GM23338 (cell line): Measurements from ENCODE around the gene KCNK1. TPM values are rescaled to one million over a fixed set of nuclear protein-coding genes. Genes with fewer than 3 reads are reported as not detected.

Experiments
- ATAC-seq: fragments of 200-7000 bp; cut with Tn5 transposase; 3 replicates; pipeline ENCODE4 v1.9.1; 2020
- DNase-seq: peaks from one replicate; pipeline ENCODE4 v3.0.0-alpha.2; 2015; ENCODE audit warnings: low spot score
- H2AFZ ChIP-seq: fragments of 200-600 bp; sonication (generic); 2 replicates; pipeline ENCODE4 v1.8.0; 2016; ENCODE audit warnings: antibody characterized with exemption, mild to moderate bottlenecking, moderate library complexity
- H3F3A ChIP-seq: fragments of 200-600 bp; sonication (generic); replicated peaks from 2 replicates; pipeline ENCODE4 v1.8.0; 2017; ENCODE audit warnings: antibody characterized with exemption, mixed run types, low read depth
- H3K27ac ChIP-seq: fragments of 200-600 bp; sonication (generic); 2 replicates; pipeline ENCODE4 v1.6.1; 2016; ENCODE audit warnings: low read depth
- H3K27me3 ChIP-seq: fragments of 200-600 bp; sonication (generic); 2 replicates; pipeline ENCODE4 v1.8.0; 2016; ENCODE audit warnings: mild to moderate bottlenecking, mixed run types, moderate library complexity; ENCODE audit not compliant: insufficient read depth
- H3K36me3 ChIP-seq: fragments of 200-600 bp; sonication (generic); 2 replicates; pipeline ENCODE4 v1.8.0; 2016; ENCODE audit warnings: mild to moderate bottlenecking; ENCODE audit not compliant: insufficient read depth
- H3K4me1 ChIP-seq: fragments of 200-600 bp; sonication (generic); 2 replicates; pipeline ENCODE4 v1.8.0; 2016; ENCODE audit warnings: mild to moderate bottlenecking, moderate library complexity; ENCODE audit not compliant: insufficient read depth
- H3K4me2 ChIP-seq: fragments of 200-600 bp; sonication (generic); 2 replicates; pipeline ENCODE4 v1.7.1; 2017; ENCODE audit warnings: mixed run types
- H3K4me3 ChIP-seq: fragments of 200-600 bp; sonication (generic); 2 replicates; pipeline ENCODE4 v1.6.1; 2016; ENCODE audit warnings: mixed run types
- H3K79me2 ChIP-seq: fragments of 200-600 bp; sonication (generic); replicated peaks from 2 replicates; pipeline ENCODE4 v1.8.0; 2017; ENCODE audit warnings: mild to moderate bottlenecking; ENCODE audit not compliant: insufficient read depth
- H3K9me2 ChIP-seq: fragments of 200-600 bp; sonication (generic); 2 replicates; pipeline ENCODE4 v1.8.0; 2017; ENCODE audit not compliant: insufficient read depth
- H4K20me1 ChIP-seq: fragments of 200-600 bp; sonication (generic); replicated peaks from 2 replicates; pipeline ENCODE4 v1.8.0; 2017; ENCODE audit warnings: mild to moderate bottlenecking; ENCODE audit not compliant: insufficient read depth
- H3K27ac Mint-ChIP-seq: 2 replicates; pipeline ENCODE4 v1.8.0; 2020; ENCODE audit warnings: inconsistent platforms, mild to moderate bottlenecking, moderate library complexity, mixed read lengths
- H3K27me3 Mint-ChIP-seq: 3 replicates; pipeline ENCODE4 v1.8.0; 2022; ENCODE audit warnings: low read depth, mild to moderate bottlenecking, moderate library complexity, mixed read lengths, inconsistent platforms; ENCODE audit not compliant: insufficient read depth, poor library complexity
- H3K36me3 Mint-ChIP-seq: 3 replicates; pipeline ENCODE4 v1.8.0; 2021; ENCODE audit warnings: low read depth, mild to moderate bottlenecking, inconsistent platforms, moderate library complexity, mixed read lengths
- H3K4me1 Mint-ChIP-seq: 3 replicates; pipeline ENCODE4 v1.8.0; 2020; ENCODE audit warnings: mild to moderate bottlenecking, inconsistent platforms, mixed read lengths
- H3K4me3 Mint-ChIP-seq: 3 replicates; pipeline ENCODE4 v1.8.0; 2021; ENCODE audit warnings: moderate library complexity, mild to moderate bottlenecking, inconsistent platforms, mixed read lengths
- H3K9me3 Mint-ChIP-seq: 3 replicates; pipeline ENCODE4 v1.8.0; 2020; ENCODE audit warnings: moderate library complexity, mild to moderate bottlenecking, inconsistent platforms, mixed read lengths
- CREB1 ChIP-seq: fragments of 250-450 bp; sonication (Bioruptor Pico); IDR thresholded peaks from 2 replicates; pipeline ENCODE4 v1.5.0; 2020; ENCODE audit warnings: low read depth, mild to moderate bottlenecking, moderate library complexity
- EZH2 ChIP-seq: fragments of 200-600 bp; sonication (generic); IDR thresholded peaks from one replicate; pipeline ENCODE4 v1.8.0; 2017; ENCODE audit warnings: antibody characterized with exemption, mild to moderate bottlenecking, low read depth; ENCODE audit not compliant: unreplicated experiment
- EZH2phosphoT487 ChIP-seq: fragments of 200-600 bp; sonication (generic); IDR thresholded peaks from one replicate; pipeline ENCODE4 v1.8.1; 2018; ENCODE audit warnings: antibody characterized with exemption; ENCODE audit not compliant: unreplicated experiment
- JUNB ChIP-seq: IDR thresholded peaks from one replicate; pipeline ENCODE4 v1.6.1; 2016; ENCODE audit warnings: antibody characterized with exemption; ENCODE audit not compliant: unreplicated experiment
- NANOG ChIP-seq: IDR thresholded peaks from 2 replicates; pipeline ENCODE4 v1.6.1; 2016; ENCODE audit warnings: antibody characterized with exemption, borderline replicate concordance
- POLR2AphosphoS5 ChIP-seq: IDR thresholded peaks from 2 replicates; pipeline ENCODE4 v1.6.1; 2016; ENCODE audit warnings: antibody characterized with exemption, low read depth
- STAT1 ChIP-seq: IDR thresholded peaks from one replicate; pipeline ENCODE4 v1.6.1; 2016; ENCODE audit warnings: antibody characterized with exemption; ENCODE audit not compliant: unreplicated experiment
- ZNF114 ChIP-seq: fragments of 250-450 bp; sonication (Bioruptor Pico); IDR thresholded peaks from 2 replicates; pipeline ENCODE4 v1.5.0; 2020; ENCODE audit warnings: mild to moderate bottlenecking, moderate library complexity
- ZNF331 ChIP-seq: fragments of 250-450 bp; sonication (Bioruptor Pico); IDR thresholded peaks from 2 replicates; pipeline ENCODE4 v1.5.0; 2020; ENCODE audit warnings: low read depth, mild to moderate bottlenecking, moderate library complexity
- polyA plus RNA-seq: library from polyadenylated mRNA; unstranded; fragments of >200 nt; fragmentation: Nextera tagmentation; extraction: Ambion mirVana; gene quantifications from 2 replicates; pipeline ENCODE4 v1.2.1, GENCODE V29; 2016
- total RNA-seq: library from RNA; depleted of rRNA; stranded (reverse); fragments of >200 nt; shearing (Covaris generic); gene quantifications from 2 replicates; pipeline ENCODE4 v1.2.3, GENCODE V29; 2014
- TF ChIP-seq, protein P1 (sequence below): IDR thresholded peaks from 2 replicates; pipeline ENCODE4 v1.6.1; 2016; ENCODE audit warnings: antibody characterized with exemption
- TF ChIP-seq, protein P2 (sequence below): IDR thresholded peaks from one replicate; pipeline ENCODE4 v1.6.1; 2018; ENCODE audit warnings: antibody characterized with exemption; ENCODE audit not compliant: unreplicated experiment
- TF ChIP-seq, protein P3 (sequence below), 2 experiments: fragments of 200-600 bp in 1 of 2; sonication (generic) in 1 of 2; conservative IDR thresholded peaks; 2 replicates each; pipeline versions ENCODE4 v1.5.1 to v1.6.1; 2016 to 2017; ENCODE audit warnings: antibody characterized with exemption in 2 of 2, low read depth in 2 of 2, mild to moderate bottlenecking in 2 of 2, moderate library complexity in 1 of 2
- TF ChIP-seq, protein P4 (sequence below): fragments of 250-450 bp; sonication (Bioruptor Pico); IDR thresholded peaks from 2 replicates; pipeline ENCODE4 v1.5.0; 2020; ENCODE audit warnings: mild to moderate bottlenecking, moderate library complexity

Gene KCNK1
- total and polyA plus RNA-seq, 2 experiments from 2014 or later = 10.1 to 12.7 TPM

DNA sequence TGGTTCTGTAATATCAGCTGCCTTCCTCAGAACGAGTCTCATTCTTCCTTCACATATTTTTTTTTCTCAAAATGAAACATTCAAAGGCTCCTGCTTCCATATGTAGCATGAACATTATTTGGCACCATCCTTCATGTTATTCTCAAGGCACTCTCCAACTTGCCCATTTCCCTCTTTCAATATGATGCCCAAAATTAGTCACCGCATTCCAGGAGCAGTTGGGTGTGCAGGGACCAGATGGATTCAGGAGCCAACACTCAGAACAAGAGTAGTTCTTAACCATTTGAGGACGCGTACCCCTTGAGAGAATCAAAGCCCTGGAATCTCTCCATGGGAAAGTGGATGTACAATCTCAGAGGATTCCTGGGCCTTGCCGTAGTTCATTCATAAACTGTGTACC, 50.3 kb downstream of the KCNK1 start:
- TF ChIP-seq NANOG = no peak
- no peak for TF ChIP-seq ZNF331 (CRISPR knock-in tag)
- TF ChIP-seq, protein P1, sequence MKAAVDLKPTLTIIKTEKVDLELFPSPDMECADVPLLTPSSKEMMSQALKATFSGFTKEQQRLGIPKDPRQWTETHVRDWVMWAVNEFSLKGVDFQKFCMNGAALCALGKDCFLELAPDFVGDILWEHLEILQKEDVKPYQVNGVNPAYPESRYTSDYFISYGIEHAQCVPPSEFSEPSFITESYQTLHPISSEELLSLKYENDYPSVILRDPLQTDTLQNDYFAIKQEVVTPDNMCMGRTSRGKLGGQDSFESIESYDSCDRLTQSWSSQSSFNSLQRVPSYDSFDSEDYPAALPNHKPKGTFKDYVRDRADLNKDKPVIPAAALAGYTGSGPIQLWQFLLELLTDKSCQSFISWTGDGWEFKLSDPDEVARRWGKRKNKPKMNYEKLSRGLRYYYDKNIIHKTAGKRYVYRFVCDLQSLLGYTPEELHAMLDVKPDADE = no peak
- TF ChIP-seq STAT1 = no peak
- TF ChIP-seq, protein P2, sequence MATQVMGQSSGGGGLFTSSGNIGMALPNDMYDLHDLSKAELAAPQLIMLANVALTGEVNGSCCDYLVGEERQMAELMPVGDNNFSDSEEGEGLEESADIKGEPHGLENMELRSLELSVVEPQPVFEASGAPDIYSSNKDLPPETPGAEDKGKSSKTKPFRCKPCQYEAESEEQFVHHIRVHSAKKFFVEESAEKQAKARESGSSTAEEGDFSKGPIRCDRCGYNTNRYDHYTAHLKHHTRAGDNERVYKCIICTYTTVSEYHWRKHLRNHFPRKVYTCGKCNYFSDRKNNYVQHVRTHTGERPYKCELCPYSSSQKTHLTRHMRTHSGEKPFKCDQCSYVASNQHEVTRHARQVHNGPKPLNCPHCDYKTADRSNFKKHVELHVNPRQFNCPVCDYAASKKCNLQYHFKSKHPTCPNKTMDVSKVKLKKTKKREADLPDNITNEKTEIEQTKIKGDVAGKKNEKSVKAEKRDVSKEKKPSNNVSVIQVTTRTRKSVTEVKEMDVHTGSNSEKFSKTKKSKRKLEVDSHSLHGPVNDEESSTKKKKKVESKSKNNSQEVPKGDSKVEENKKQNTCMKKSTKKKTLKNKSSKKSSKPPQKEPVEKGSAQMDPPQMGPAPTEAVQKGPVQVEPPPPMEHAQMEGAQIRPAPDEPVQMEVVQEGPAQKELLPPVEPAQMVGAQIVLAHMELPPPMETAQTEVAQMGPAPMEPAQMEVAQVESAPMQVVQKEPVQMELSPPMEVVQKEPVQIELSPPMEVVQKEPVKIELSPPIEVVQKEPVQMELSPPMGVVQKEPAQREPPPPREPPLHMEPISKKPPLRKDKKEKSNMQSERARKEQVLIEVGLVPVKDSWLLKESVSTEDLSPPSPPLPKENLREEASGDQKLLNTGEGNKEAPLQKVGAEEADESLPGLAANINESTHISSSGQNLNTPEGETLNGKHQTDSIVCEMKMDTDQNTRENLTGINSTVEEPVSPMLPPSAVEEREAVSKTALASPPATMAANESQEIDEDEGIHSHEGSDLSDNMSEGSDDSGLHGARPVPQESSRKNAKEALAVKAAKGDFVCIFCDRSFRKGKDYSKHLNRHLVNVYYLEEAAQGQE = no peak
- TF ChIP-seq JUNB = no peak
- TF ChIP-seq ZNF114 (CRISPR knock-in tag) = no peak
- no peak for TF ChIP-seq EZH2
- no peak for TF ChIP-seq CREB1 (CRISPR knock-in tag)
- TF ChIP-seq POLR2AphosphoS5 = no peak
- no peak for TF ChIP-seq EZH2phosphoT487
- TF ChIP-seq, protein P3, sequence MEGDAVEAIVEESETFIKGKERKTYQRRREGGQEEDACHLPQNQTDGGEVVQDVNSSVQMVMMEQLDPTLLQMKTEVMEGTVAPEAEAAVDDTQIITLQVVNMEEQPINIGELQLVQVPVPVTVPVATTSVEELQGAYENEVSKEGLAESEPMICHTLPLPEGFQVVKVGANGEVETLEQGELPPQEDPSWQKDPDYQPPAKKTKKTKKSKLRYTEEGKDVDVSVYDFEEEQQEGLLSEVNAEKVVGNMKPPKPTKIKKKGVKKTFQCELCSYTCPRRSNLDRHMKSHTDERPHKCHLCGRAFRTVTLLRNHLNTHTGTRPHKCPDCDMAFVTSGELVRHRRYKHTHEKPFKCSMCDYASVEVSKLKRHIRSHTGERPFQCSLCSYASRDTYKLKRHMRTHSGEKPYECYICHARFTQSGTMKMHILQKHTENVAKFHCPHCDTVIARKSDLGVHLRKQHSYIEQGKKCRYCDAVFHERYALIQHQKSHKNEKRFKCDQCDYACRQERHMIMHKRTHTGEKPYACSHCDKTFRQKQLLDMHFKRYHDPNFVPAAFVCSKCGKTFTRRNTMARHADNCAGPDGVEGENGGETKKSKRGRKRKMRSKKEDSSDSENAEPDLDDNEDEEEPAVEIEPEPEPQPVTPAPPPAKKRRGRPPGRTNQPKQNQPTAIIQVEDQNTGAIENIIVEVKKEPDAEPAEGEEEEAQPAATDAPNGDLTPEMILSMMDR (conservative IDR thresholded peaks at IDR 0.05; ENCODE audit: low read depth in 2 of 2) = no peak
- TF ChIP-seq, protein P4, sequence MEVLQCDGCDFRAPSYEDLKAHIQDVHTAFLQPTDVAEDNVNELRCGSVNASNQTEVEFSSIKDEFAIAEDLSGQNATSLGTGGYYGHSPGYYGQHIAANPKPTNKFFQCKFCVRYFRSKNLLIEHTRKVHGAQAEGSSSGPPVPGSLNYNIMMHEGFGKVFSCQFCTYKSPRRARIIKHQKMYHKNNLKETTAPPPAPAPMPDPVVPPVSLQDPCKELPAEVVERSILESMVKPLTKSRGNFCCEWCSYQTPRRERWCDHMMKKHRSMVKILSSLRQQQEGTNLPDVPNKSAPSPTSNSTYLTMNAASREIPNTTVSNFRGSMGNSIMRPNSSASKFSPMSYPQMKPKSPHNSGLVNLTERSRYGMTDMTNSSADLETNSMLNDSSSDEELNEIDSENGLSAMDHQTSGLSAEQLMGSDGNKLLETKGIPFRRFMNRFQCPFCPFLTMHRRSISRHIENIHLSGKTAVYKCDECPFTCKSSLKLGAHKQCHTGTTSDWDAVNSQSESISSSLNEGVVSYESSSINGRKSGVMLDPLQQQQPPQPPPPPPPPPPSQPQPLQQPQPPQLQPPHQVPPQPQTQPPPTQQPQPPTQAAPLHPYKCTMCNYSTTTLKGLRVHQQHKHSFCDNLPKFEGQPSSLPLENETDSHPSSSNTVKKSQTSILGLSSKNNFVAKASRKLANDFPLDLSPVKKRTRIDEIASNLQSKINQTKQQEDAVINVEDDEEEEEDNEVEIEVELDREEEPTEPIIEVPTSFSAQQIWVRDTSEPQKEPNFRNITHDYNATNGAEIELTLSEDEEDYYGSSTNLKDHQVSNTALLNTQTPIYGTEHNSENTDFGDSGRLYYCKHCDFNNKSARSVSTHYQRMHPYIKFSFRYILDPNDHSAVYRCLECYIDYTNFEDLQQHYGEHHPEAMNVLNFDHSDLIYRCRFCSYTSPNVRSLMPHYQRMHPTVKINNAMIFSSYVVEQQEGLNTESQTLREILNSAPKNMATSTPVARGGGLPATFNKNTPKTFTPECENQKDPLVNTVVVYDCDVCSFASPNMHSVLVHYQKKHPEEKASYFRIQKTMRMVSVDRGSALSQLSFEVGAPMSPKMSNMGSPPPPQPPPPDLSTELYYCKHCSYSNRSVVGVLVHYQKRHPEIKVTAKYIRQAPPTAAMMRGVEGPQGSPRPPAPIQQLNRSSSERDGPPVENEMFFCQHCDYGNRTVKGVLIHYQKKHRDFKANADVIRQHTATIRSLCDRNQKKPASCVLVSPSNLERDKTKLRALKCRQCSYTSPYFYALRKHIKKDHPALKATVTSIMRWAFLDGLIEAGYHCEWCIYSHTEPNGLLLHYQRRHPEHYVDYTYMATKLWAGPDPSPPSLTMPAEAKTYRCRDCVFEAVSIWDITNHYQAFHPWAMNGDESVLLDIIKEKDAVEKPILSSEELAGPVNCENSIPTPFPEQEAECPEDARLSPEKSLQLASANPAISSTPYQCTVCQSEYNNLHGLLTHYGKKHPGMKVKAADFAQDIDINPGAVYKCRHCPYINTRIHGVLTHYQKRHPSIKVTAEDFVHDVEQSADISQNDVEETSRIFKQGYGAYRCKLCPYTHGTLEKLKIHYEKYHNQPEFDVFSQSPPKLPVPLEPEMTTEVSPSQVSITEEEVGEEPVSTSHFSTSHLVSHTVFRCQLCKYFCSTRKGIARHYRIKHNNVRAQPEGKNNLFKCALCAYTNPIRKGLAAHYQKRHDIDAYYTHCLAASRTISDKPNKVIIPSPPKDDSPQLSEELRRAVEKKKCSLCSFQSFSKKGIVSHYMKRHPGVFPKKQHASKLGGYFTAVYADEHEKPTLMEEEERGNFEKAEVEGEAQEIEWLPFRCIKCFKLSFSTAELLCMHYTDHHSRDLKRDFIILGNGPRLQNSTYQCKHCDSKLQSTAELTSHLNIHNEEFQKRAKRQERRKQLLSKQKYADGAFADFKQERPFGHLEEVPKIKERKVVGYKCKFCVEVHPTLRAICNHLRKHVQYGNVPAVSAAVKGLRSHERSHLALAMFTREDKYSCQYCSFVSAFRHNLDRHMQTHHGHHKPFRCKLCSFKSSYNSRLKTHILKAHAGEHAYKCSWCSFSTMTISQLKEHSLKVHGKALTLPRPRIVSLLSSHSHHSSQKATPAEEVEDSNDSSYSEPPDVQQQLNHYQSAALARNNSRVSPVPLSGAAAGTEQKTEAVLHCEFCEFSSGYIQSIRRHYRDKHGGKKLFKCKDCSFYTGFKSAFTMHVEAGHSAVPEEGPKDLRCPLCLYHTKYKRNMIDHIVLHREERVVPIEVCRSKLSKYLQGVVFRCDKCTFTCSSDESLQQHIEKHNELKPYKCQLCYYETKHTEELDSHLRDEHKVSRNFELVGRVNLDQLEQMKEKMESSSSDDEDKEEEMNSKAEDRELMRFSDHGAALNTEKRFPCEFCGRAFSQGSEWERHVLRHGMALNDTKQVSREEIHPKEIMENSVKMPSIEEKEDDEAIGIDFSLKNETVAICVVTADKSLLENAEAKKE (CRISPR knock-in tag) = no peak
- no peak overlapping the region for H3K4me2 ChIP-seq

More for the DNA sequence above, 50.3 kb downstream of the KCNK1 start:
- H3K27me3 Mint-ChIP-seq = no peaks in the 10 kb centered on the region
- ATAC-seq = no peak
- Histone ChIP-seq H3K36me3 (peaks cover 5% of the 10 kb centered on the region; the same call in 1 of the 2 replicates), H2AFZ (no peak overlapping the region), H3K9me2 (no peaks in the 10 kb centered on the region), H3K4me3 (no peak overlapping the region), H3K27me3 (no peaks in the 10 kb centered on the region), H3F3A (no peaks in the 10 kb centered on the region), H3K79me2 (no peaks in the 10 kb centered on the region), H3K27ac (no peak overlapping the region), H4K20me1 (no peaks in the 10 kb centered on the region), H3K4me1 (no peaks in the 10 kb centered on the region)
- H3K36me3 Mint-ChIP-seq = peaks cover 12% of the 10 kb centered on the region
- H3K4me1 Mint-ChIP-seq = no peaks in the 10 kb centered on the region; the same call in 2 of the 3 replicates
- no peak for DNase-seq
- no peaks in the 10 kb centered on the region for H3K9me3 Mint-ChIP-seq
- peak overlapping the region; percentile 55 for H3K27ac Mint-ChIP-seq
- H3K4me3 Mint-ChIP-seq = no peak overlapping the region
